OCI-LY3 (cell line): Measurements from ENCODE around the gene METTL1.

Source experiments
- H2AFZ ChIP-seq: fragments of 200-600, 300-600 bp; shearing (Covaris generic); 2 replicates; pipeline ENCODE4 v1.6.0; 2014; ENCODE audit warnings: antibody characterized with exemption, low read depth, low read length
- H3K27ac ChIP-seq: fragments of 200-600, 300-600 bp; sonication (generic); 2 replicates; pipeline ENCODE4 v1.5.1; 2014; ENCODE audit warnings: mild to moderate bottlenecking, low read length, moderate library complexity, mixed read lengths
- H3K27me3 ChIP-seq: fragments of 200-600, 300-600 bp; sonication (generic); 2 replicates; pipeline ENCODE4 v1.6.1; 2014; ENCODE audit warnings: low read depth, low read length, mixed read lengths
- H3K36me3 ChIP-seq: fragments of 200-600, 300-600 bp; sonication (generic); replicated peaks from 2 replicates; pipeline ENCODE3; 2014; ENCODE audit warnings: low read depth, low read length, mixed read lengths
- H3K4me1 ChIP-seq: fragments of 300-600, 200-600 bp; sonication (generic); 2 replicates; pipeline ENCODE4 v1.6.1; 2014; ENCODE audit warnings: low read length, mixed read lengths
- H3K4me2 ChIP-seq: fragments of 200-600, 300-600 bp; sonication (generic); 2 replicates; pipeline ENCODE4 v1.6.1; 2014; ENCODE audit warnings: low read length, mixed read lengths
- H3K4me3 ChIP-seq: fragments of 300-600, 200-600 bp; sonication (generic); 2 replicates; pipeline ENCODE4 v1.5.1; 2014; ENCODE audit warnings: antibody characterized with exemption, mild to moderate bottlenecking, low read length, moderate library complexity
- H3K79me2 ChIP-seq: fragments of 300-600, 200-600 bp; shearing (Covaris generic); 2 replicates; pipeline ENCODE4 v1.6.1; 2014; ENCODE audit warnings: mild to moderate bottlenecking, low read length, mixed read lengths
- H3K9ac ChIP-seq: fragments of 300-600, 200-600 bp; shearing (Covaris generic); 2 replicates; pipeline ENCODE4 v1.6.0; 2014; ENCODE audit warnings: mild to moderate bottlenecking, low read length, moderate library complexity
- H3K9me3 ChIP-seq: fragments of 200-600, 300-600 bp; shearing (Covaris generic); 2 replicates; pipeline ENCODE4 v1.6.1; 2014; ENCODE audit warnings: low read length, mixed read lengths; ENCODE audit not compliant: insufficient read depth
- H4K20me1 ChIP-seq: fragments of 200-600, 300-600 bp; sonication (generic); 2 replicates; pipeline ENCODE4 v1.6.1; 2016; ENCODE audit warnings: low read length, mixed read lengths; ENCODE audit not compliant: insufficient read depth
- EZH2phosphoT487 ChIP-seq: fragments of 200-600 bp; shearing (Covaris generic); IDR thresholded peaks from 2 replicates; pipeline ENCODE4 v1.6.1; 2018; ENCODE audit warnings: antibody characterized with exemption, mixed run types, low read depth
- TF ChIP-seq, protein P1 (sequence below): fragments of 200-600, 300-600 bp; sonication (generic); IDR thresholded peaks from 2 replicates; pipeline ENCODE4 v1.5.1; 2014; ENCODE audit warnings: antibody characterized with exemption, low read length, low read depth

Gene METTL1

DNA sequence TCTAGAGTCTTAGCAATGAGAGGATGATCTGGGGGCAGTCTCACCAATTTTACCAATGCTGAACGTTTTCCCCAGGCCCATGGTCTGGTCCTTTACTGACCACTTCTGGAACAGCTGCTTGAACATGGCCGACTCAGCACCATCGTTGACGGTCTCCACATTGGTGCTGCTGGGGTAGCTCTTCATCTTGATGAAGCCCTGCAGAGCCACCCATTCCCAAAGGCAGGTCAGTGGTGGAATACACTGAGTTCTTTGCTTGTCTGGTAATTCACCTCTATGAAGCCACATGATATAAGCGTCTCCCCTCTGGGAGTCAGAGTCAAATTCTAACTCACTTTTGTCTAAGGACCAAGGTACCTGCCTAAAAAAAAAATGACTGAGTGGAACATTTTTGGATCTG, 36.4 kb upstream of the METTL1 start:
- H3K4me1 ChIP-seq, result no peaks in the 10 kb centered on the region
- no peak overlapping the region for H3K4me3 ChIP-seq
- no peak overlapping the region for H3K27ac ChIP-seq
- peaks cover 12% of the 10 kb centered on the region for H3K36me3 ChIP-seq
- no peak overlapping the region for H2AFZ ChIP-seq
- no peak for TF ChIP-seq EZH2phosphoT487
- no peaks in the 10 kb centered on the region for H3K9me3 ChIP-seq
- no peaks in the 10 kb centered on the region for H3K27me3 ChIP-seq
- H3K79me2 ChIP-seq, result no peaks in the 10 kb centered on the region
- H4K20me1 ChIP-seq, result no peaks in the 10 kb centered on the region
- no peak overlapping the region for H3K9ac ChIP-seq
- H3K4me2 ChIP-seq, result no peak overlapping the region

DNA sequence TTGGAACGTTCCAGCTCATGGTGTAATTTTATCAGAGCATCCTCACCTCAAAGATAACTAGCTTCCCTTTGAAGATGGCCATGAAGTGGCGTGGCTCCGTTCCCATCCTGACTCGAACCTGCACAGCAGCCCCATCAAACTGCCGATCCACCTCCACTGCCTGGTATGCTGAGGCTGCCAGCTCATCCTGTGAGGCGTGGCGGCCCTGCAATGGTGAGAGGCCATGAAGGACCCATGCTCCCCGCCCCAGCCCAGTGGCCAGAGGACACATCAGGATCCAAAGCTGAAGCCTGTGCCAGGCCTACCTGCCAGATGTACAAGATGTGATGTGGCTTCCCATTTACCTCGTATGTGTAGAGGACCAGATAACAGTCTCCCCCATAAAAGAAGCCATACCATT, 35.4 kb upstream of the METTL1 start:
- H3K4me2 ChIP-seq, result no peak overlapping the region
- H3K27me3 ChIP-seq, result no peaks in the 10 kb centered on the region
- H4K20me1 ChIP-seq, result no peaks in the 10 kb centered on the region
- H3K79me2 ChIP-seq, result no peaks in the 10 kb centered on the region
- peaks cover 12% of the 10 kb centered on the region for H3K36me3 ChIP-seq
- no peak overlapping the region for H3K27ac ChIP-seq
- H3K4me1 ChIP-seq, result no peaks in the 10 kb centered on the region
- H3K9ac ChIP-seq, result no peak overlapping the region
- TF ChIP-seq EZH2phosphoT487, result no peak
- TF ChIP-seq, protein P1, sequence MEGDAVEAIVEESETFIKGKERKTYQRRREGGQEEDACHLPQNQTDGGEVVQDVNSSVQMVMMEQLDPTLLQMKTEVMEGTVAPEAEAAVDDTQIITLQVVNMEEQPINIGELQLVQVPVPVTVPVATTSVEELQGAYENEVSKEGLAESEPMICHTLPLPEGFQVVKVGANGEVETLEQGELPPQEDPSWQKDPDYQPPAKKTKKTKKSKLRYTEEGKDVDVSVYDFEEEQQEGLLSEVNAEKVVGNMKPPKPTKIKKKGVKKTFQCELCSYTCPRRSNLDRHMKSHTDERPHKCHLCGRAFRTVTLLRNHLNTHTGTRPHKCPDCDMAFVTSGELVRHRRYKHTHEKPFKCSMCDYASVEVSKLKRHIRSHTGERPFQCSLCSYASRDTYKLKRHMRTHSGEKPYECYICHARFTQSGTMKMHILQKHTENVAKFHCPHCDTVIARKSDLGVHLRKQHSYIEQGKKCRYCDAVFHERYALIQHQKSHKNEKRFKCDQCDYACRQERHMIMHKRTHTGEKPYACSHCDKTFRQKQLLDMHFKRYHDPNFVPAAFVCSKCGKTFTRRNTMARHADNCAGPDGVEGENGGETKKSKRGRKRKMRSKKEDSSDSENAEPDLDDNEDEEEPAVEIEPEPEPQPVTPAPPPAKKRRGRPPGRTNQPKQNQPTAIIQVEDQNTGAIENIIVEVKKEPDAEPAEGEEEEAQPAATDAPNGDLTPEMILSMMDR, result no peak
- no peaks in the 10 kb centered on the region for H3K9me3 ChIP-seq
- no peak overlapping the region for H2AFZ ChIP-seq
- no peak overlapping the region for H3K4me3 ChIP-seq

DNA sequence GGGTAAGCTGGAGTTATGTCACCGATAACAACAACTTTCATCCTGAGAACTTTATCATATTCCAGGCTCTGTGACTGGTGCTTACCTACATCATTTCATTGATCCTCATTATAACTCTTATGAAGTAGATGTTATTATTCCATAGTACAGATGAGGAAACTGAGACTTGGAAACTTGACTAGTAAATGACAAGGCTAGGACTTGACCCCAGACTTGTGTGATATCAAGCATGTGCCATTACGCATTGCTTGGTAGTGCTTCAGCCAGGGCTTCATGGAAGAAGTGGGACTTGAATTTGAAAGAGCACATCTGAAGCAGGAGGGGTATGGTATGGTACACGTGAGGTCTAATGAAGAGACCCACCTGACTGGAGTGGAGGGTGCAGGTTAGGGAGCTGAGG, 34.8 kb upstream of the METTL1 start:
- Histone ChIP-seq H4K20me1 (no peaks in the 10 kb centered on the region), H3K4me2 (no peak overlapping the region), H3K4me1 (no peaks in the 10 kb centered on the region), H3K9ac (no peak overlapping the region), H3K79me2 (no peaks in the 10 kb centered on the region), H3K27ac (no peak overlapping the region), H3K4me3 (no peak overlapping the region), H3K36me3 (peaks cover 12% of the 10 kb centered on the region), H3K9me3 (no peaks in the 10 kb centered on the region), H2AFZ (no peak overlapping the region), H3K27me3 (no peaks in the 10 kb centered on the region)
- TF ChIP-seq, protein P1, result no peak
- TF ChIP-seq EZH2phosphoT487, result no peak

DNA sequence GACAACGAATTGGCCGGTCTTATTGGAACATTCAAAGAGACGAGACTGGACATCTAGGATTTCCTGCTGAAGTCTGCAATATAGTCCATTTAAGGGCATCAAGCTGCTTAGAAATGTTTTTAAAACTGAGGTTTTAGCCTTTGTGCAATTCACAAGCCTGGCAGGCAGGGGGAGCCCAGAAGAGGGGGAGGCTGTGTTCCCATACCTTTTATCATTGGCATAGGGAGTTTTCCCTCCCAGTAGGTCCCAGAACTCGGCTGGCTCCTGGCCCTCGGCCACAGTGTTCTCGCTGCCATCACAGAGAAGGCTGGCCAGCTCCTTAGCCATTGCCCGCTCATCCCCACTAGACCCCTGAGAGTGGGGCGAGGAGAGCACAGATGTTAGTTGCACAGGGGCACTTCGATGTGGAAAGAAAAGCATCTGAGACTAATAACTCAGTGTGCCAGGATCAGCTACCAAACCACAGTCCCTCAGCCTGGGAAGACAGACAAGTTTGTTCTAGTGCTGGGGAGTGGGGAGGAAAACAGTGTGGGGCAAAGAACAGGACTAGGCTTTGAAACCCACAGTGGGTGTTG, 31.5 kb upstream of the METTL1 start:
- Histone ChIP-seq H3K4me3 (no peak overlapping the region), H3K79me2 (no peaks in the 10 kb centered on the region), H3K9me3 (no peaks in the 10 kb centered on the region), H3K9ac (no peak overlapping the region), H3K36me3 (peaks cover 23% of the 10 kb centered on the region), H3K27ac (no peak overlapping the region), H3K27me3 (no peaks in the 10 kb centered on the region), H3K4me1 (no peaks in the 10 kb centered on the region), H2AFZ (no peak overlapping the region), H4K20me1 (no peaks in the 10 kb centered on the region), H3K4me2 (no peak overlapping the region)
- TF ChIP-seq, protein P1, result peak; percentile 77
- no peak for TF ChIP-seq EZH2phosphoT487

DNA sequence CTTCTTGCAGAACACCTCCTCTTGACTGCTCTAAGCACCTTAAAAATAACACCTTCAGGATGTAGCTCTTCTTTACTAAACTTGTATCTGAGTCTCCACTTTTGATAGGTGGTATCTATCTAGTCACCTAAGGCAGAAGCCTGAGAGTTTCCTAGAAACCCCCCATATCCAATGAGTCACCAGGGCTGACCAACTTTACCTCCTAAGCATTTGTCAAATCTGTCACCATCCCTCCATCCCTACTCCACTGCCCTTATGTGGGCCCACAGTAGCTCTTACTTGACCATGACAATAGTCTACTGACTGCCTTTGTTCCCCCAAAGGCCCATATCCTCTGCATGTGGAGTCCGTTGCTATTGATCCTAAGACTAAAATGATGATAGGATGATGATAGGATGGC, 30.7 kb upstream of the METTL1 start:
- Histone ChIP-seq H3K4me1 (no peaks in the 10 kb centered on the region), H3K27me3 (no peaks in the 10 kb centered on the region), H4K20me1 (no peaks in the 10 kb centered on the region), H3K9me3 (no peaks in the 10 kb centered on the region), H3K79me2 (no peaks in the 10 kb centered on the region), H3K9ac (no peak overlapping the region), H3K4me2 (no peak overlapping the region), H3K36me3 (peaks cover 18% of the 10 kb centered on the region), H3K4me3 (no peak overlapping the region), H3K27ac (no peak overlapping the region), H2AFZ (no peak overlapping the region)
- TF ChIP-seq, protein P1, result no peak
- no peak for TF ChIP-seq EZH2phosphoT487
